Measurements from ENCODE around the gene KRT6A.

KRT6A gene

GRCh38 chr12:52524241-52524897 is 31.3 kb upstream of the KRT6A start:
- ATAC-seq = no peak

GRCh38 chr12:52523824-52524223 is 30.8 kb upstream of the KRT6A start:
- no peak for ATAC-seq

GRCh38 chr12:52522346-52523011 is 29.4 kb upstream of the KRT6A start:
- ATAC-seq = no peak

GRCh38 chr12:52521568-52522266 is 28.7 kb upstream of the KRT6A start:
- ATAC-seq = no peak

- ATAC-seq = no peak
Measured at GRCh38 chr12:52521175-52521567, 28.1 kb upstream of the KRT6A start.

- no peak for ATAC-seq
Measured at GRCh38 chr12:52519826-52520662, 27.0 kb upstream of the KRT6A start, which contains the start of gene KRT5. Gene KRT5, minus strand, starts transcription at chr12:52520394. Its CDS starts 98 bp downstream, at chr12:52520296.

- ATAC-seq = no peak
Measured at GRCh38 chr12:52519387-52519703, 26.3 kb upstream of the KRT6A start.

- no peak for ATAC-seq
Measured at GRCh38 chr12:52518574-52519386, 25.7 kb upstream of the KRT6A start.

GRCh38 chr12:52517888-52518287 is 24.8 kb upstream of the KRT6A start:
- ATAC-seq = no peak

GRCh38 chr12:52517005-52517835 is 24.2 kb upstream of the KRT6A start:
- no peak for ATAC-seq

GRCh38 chr12:52515927-52516831 is 23.1 kb upstream of the KRT6A start:
- ATAC-seq = no peak

GRCh38 chr12:52515319-52515646 is 22.2 kb upstream of the KRT6A start:
- ATAC-seq = no peak

- ATAC-seq = no peak
Measured at GRCh38 chr12:52514471-52515318, 21.6 kb upstream of the KRT6A start.

GRCh38 chr12:52513736-52514135 is 20.7 kb upstream of the KRT6A start:
- no peak for ATAC-seq

GRCh38 chr12:52508211-52508610 is 15.2 kb upstream of the KRT6A start:
- no peak for ATAC-seq

GRCh38 chr12:52506858-52507715 is 14.0 kb upstream of the KRT6A start:
- ATAC-seq = no peak

GRCh38 chr12:52502877-52503276 is 9.8 kb upstream of the KRT6A start:
- no peak for ATAC-seq

- ATAC-seq = no peak
Measured at GRCh38 chr12:52501490-52501889, 8.4 kb upstream of the KRT6A start.

Measured in activated CD4-positive, CD25-positive, alpha-beta regulatory T cell treated with anti-CD3 and anti-CD28 coated beads, Interleukin-2, amount 50 U/mL, for 24 hours (primary cell).